Measurements from ENCODE around the gene AKAP1.

DNA sequence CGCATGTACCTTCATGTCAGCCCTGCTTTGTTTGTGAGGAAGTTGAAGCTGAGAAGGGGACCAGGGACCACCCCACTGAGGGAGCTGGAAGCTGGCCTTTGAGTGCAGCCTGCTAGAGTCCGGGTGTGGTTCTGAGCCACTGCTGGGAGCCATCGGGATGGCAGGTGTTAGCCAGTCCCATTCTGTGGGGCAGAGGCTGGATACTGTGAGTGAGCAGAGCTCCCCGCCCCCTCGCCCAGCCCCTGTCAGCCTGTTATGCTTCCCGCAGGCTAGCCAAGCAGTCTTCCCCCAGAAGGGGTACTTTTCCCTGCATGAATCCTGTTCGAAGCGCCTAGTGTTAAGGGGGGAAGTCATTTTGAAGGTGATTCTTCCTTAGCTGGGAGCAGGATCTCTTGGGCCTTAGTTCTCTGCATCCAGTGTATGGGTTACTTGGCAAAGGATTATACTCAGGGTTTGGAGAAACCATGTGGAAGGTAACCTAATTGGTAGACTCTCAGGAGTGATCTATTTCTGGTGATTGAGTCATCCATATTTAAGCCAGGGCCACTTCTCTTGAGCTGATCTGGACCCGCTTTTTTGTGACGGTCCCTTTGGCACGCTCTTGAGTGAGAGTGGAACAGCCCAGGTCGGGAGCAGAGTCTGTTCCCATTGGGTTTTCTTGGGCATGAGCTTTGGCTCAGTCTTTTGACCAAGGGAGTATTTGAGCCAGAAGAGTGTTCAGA is 23.8 kb downstream of the AKAP1 start:
- TF ChIP-seq, protein P1, sequence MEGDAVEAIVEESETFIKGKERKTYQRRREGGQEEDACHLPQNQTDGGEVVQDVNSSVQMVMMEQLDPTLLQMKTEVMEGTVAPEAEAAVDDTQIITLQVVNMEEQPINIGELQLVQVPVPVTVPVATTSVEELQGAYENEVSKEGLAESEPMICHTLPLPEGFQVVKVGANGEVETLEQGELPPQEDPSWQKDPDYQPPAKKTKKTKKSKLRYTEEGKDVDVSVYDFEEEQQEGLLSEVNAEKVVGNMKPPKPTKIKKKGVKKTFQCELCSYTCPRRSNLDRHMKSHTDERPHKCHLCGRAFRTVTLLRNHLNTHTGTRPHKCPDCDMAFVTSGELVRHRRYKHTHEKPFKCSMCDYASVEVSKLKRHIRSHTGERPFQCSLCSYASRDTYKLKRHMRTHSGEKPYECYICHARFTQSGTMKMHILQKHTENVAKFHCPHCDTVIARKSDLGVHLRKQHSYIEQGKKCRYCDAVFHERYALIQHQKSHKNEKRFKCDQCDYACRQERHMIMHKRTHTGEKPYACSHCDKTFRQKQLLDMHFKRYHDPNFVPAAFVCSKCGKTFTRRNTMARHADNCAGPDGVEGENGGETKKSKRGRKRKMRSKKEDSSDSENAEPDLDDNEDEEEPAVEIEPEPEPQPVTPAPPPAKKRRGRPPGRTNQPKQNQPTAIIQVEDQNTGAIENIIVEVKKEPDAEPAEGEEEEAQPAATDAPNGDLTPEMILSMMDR (IDR thresholded peaks at IDR 0.05) = no peak
- no peak for TF ChIP-seq EZH2 (IDR thresholded peaks at IDR 0.05; ENCODE audit: borderline replicate concordance, insufficient read depth, low read depth, low read length, poor library complexity, severe bottlenecking)

Data from B cell (primary cell).